HTERT RPE-1 (cell line): ENCODE measurements around the gene CEP164.
"Not testable (repeated sequence)": the region's sequence is repeated elsewhere in the genome, so short reads cannot be mapped to it uniquely, and the experiment has no call there.

Experiments used
- in situ Hi-C: fragments of 300-500 bp; cut with MboI; formaldehyde crosslinking; loops from 4 replicates; pipeline ENCODE4 v1.14.3; 2020; ENCODE audit warnings: low sequenced_read_pairs

The CEP164 gene

DNA sequence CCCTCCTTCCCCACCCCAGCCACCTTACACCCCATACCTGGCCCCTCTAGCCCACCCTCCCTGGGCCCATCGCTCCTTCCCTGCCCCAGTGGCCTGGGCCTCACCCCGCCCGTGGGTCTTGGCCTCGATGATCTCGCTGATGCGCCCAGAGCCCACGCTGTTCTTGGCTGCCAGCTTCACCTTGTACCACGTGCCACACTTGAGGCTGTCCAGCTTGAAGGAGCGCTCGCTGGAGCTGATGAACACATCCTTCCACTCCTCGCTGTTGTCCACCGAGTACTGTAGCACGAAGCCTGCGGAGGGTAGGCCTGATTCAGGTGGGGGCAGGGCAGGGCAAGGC, 110.1 kb downstream of the CEP164 start:
- in situ Hi-C loops, result no loop called here

DNA sequence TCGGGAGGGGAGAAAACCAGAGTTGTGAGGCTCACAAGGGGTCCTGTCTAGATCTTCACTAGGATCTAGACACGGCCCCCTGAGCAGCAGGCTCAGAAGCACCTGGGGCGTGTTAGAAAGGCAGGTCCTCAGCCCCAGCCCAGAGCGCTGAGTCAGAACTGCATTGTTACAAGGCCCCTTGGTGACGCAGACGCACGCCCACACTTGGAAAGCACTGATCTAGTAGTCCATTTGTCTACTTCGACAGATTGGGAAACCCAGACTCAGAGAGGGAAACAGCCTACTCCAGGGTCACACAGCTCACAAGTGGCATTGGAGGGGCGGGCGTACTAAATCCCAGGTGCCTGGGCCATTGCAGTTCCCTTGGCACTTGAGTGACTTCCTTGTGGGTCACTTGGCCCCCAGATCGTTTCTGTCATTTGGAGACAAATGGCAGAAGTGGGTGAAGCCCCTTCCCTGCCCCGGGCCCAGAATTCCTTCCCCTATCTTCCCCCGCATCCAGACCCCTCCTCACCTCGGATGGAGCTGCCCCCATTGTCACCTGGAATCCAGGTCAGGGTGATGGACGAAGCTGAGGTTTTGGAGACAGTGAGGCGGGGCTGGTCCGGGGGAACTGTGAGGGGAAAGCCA, 110.8 kb downstream of the CEP164 start:
- in situ Hi-C loops, result no loop called here

DNA sequence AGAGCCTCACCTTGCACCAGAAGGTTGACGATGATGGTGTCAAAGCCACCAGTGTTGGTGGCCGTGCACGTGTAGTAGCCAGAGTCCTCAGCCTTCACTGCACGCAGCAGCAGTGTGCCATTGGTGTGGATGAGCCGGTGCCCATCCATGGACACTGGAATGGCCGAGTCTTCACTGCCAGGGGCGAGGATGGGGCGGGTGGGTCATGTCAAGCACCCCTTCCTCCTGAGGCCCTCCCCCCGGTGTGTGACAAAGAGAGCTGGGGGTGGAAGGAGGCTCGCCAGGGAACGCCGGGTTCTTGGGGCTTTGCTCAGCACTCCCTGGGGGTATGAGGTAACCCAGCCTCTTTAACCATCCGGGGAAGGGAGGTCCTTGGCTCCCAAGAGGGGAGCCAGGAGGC, 111.6 kb downstream of the CEP164 start:
- in situ Hi-C loops, result no loop called here

DNA sequence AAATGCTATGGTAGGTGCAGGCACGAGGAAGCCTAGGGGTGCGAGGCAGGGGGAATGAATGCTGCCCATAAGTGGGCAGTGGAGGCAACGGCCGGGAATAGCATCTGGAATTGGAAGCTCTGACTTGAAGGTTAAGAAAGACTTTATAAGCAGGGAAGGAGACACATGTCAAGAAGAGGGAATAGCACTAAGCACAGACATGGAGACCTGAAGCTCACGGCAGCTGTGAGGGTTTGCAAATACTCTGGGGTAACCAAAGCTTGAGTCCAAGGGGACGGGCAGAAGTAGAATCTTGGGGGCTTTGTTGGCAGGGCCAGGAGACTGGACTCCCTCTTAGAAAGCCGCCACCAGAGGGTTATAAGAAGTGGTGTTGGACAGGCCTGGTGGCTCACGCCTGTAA, 112.6 kb downstream of the CEP164 start:
- in situ Hi-C loops, result no loop called here

DNA sequence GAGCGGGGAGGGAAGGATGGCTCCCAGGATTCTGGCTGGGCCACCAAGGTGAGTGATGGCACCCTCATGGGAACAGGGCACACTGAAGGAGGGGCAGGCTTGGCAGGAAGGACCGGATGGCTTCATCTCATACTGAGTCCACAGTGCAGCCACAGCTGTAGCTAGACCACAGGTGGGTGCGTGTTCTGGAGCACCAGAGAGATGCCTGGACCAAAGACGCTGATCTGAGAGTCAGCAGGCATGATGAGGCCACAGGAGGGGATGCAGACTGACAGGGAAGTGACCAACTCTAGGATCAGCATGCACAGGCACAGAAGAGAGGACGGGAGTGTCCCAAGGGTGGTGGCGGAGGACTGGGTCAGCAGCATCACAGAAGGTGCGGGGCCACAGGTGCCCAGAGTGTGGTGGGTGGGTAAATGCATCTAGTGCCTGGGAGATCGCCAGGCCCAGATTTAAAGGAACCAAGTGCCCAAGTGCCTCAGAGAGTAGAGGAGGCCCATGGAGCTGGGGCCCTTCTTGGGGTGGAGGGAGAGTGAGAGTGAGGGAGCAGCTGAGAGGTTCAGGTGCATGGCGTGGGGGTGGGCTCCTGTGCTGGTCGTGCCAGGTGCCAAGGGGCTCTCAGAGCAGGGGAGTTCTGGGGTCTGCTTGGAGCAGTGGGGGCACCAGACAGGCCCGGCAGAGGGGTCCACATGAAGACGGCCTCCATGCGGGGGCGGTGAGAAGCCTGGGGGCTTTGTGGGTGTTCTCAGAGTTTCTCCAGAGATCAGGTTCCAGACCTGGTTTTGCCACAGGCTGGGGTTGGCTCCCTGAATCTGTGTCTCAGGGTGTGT, 113.7 kb downstream of the CEP164 start:
- in situ Hi-C loops, result no loop called here

DNA sequence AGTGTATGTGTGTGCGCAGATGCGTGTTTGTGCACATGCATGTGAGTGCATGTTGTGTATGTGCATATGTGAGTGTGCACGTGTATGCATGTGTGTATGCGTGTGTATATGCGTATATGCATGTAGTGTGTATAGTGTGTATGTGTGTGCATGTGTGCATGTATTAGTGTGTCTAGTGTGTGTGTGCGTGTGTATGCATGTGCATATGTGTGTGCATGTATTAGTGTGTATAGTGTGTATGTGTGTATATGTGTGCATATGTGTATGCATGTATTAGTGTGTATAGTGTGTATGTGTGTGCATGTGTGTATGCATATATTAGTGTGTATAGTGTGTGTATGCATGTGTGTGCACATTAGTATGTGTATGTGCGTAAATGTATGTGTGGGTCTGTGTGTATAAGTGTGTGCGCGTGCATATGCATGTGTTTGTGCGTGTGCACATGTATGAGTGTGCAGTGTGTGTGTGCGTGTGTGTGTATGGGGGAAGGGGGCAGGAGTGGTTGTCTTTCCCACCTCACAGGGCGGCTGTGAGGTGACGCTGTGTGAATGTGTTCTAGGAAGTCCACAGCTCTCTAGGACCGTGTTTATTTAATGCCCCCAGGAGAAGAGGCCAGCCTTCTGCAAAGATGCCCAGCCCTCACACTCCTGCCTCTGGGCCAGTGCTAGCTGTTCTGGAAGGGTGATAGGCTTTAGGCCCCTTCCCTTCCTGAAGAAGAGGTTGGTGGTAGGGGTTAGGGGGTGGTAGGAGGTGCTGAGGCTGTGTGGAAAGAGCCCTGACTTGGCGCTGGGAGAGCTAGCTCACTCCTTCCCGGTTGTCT, 114.6 kb downstream of the CEP164 start:
- in situ Hi-C loops, result no loop called here

DNA sequence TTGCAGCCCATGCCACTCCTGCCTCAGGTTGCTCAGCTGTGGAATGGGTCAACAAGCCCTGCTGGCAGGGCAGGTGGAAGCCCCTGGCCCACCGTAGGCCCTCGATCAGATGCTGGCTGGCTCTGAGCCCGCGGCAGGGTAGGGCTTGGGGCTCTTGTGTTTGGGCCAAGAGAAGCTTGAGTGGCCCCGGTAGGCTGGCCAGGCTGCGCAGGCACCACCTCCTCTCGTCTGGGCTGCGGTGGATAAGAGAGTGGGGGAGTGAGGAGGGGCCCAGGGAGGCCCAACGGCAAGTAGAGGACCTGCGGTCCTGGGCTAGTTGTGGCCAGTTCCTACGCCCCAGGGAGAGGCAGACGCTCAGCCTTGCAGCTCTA, 115.2 kb downstream of the CEP164 start:
- in situ Hi-C loops, result no loop called here

DNA sequence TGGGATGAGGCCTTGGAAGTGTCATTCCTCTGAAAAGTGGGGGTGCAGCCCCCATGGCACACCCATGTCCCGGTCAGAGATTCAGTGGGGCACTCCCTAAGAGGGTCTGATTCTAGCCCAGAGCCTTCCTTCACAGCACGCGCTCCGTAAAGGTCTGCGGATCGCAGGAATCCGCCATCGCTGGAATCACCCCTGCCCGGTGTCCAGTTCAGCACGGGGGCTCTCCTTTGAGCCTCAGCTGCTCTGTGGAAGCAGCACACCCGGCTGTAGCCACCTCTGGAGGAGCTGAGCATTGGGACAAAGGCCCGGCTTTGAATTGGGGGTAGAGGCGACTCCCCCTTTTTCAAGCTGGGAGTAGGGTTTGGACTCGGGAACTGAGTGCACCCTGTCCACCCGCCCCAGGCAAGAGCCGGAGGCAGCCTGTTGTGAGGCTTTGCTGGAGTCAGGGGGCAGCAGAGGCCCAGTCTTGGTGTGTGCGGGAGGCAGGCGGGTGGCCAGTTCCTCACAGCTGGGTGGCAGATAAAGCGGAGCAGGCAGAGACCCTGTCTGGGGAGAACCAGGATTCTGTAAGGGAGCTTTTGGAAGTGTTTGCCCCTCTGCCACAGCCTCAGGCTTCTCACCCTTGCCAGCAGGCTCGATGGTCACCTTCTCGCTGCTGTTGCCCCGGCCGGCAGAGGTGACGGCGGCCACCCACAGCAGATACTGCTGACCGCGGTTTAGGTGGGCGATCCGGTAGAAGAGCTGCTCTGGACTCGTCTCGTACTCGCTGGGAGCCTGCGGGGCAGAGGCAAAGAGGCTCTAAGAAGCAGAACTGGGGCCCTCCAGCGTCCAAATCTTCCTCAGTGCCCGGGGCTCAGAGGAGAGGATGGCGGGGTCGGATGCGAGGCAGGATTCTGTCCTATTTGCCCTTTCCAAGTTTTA, 115.9 kb downstream of the CEP164 start:
- in situ Hi-C loops, result no loop called here

DNA sequence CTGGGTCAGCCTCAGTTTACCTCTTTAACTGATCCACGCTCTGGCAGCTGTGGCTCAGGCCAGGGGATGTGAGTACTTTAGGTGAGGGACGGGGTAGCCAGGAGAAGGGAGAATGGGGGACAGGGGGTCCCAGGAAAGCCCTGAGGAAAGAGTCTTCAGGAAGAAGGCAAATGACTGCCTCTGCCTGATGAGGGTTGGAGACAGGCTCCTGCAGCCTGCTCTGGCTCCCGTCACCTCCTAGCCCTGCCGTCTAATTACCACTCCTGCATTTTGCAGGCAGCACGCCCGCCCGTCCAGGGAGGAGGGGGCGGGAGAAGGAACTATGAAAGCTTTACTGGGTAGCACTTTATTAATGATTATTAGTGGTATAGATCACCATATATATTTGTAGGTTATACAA, 116.6 kb downstream of the CEP164 start:
- in situ Hi-C loops, result no loop called here

DNA sequence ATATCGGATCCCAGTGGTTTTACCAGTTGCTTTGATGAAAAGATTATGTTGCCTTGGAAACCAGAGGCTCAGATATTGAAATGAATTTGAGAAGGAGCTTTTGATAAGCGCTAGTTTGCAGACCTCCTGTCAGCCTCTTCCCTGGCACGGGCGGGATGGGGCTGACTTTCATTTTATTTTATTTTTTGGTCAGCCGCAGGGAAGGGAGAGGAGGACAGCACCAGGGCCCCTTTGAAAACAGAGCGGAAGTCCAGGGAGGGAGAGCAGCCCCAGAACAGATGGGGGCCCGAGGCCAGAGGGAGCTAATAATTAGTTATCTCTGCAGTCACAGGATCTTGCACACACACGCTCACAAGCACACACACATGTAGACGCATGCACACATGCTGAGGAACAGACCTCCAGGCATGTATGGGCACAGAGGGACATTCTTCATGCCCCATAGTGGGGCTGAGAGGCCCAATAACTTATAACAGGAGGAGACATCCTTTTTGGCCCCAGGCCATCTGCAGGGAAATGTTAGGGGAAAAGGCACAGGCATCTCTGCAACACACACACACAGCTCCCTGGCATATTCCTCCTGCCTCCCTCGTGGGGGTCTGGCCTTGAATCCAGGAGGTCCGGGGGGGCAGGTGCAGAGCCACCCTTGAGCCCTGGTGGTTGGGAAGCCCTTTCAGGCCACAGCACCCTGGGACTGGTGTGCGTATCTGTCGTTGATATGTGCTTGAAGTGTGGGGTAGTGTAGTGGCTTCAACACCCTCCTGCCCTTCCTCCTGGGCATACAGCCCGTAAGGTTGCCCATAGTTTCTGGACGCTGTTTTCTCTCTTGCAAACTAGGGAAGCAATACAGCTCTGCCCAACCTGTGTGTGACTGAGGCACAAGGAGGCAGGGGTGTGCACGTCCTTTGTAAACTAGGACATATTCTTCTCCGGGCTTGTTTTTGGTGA, 117.3 kb downstream of the CEP164 start:
- in situ Hi-C loops, result no loop called here

DNA sequence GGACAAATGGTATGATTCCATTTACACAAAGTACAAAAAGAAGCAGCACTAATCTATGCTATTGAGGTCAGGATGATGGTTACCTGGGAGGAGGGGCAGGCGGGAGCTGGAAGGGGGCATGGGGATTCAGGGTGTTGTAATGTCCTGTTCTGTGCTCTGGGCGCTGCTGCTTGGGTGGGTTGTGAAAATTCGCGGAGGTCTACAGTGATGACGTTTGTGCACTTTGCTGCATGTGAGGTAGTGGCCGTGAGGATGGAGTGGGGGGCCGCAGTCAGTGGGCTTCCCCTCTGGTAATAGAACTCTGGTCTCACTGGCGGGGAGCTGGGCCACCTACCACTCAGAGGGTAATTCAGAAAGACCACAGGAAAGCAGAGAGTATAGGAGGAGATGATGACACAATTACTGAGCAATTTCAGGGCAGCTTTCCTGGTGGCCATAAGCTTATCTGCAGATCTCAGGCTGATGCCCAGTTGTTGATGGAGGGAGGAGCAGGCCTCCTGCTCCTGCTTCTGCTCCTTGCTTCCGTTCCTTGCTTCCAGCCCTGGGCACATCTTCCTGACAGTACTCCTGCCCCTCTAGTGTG, 121.5 kb downstream of the CEP164 start:
- in situ Hi-C loops, result no loop called here

DNA sequence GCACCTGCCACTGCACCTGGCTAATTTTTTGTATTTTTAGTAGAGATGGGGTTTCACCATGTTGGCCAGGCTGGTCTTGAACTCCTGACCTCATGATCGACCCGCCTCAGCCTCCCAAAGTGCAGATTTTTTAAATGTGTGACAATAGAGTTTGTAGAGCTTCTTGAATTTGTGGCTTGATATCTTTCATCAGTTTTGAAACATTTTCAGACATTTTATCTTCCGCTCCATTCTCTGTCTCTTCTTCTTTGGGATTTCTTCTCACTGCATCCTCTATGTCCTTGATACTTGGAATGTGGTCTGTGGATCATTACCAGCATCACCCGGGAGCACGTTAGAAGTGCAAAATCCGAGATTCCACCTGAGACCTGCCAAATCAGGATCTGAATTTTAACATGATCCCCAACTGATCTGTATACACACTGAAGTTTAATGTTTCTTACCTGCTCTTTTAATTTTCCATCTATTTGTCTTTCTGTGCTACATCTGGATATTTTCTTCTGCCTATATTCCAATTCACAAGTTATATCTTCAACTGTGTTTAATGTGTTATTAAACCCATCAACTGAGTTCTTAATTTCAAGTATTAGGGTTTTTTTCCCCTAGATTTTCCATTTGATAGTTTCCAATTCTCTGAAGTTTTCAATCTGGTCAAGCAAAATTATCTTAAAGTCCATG, 126.4 kb downstream of the CEP164 start:
- in situ Hi-C loops, result no loop called here

DNA sequence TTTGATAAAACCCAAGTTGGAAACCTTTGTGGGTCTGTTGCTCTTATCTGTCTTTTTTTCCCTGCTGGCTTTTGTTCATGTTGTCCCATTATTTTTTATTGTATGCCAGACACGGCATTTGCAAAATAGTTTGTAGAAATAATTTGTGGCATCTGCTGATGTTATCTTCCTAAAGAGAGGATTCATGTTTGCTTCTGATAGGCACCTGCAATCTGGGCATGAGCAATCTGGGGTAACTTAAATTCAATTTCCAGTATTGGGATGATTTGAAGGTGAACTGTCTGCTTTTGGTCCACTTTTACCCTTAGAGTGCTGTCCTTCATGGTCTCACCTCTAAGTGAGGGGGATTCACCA, 126.9 kb downstream of the CEP164 start:
- in situ Hi-C loops, result no loop called here

DNA sequence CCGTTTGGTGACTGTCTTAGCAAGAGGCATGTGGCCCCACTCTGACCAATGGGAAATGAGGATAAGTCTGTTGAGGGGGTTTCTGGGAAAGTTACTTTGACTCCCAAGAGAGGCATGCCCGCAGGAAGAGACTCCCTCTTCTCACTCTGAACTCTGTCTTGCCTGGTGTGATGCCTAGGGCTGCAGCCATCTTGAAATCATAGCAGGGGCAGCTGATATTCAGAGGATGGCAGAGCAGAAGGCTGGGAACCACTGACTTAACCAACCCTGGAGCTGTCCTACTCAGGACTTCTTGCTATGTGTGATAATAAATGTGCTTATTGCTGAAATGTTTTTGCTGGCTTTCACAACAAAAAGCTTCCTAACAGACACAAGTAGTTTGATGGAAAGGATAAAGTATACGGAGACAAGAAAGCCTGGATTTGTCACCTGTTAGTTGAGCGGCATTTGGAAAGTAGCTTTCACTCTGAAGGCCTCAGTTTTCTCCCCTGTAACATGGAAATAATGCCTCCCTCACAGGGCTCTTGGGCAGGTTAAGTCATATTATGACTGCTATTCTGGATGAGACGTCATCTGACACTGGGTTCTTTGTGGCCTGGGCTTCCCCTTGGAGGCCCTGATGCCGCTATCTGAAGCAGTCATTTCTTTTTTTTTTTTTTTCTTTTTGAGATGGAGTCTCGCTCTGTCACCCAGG, 128.5 kb downstream of the CEP164 start:
- in situ Hi-C loops, result no loop called here

DNA sequence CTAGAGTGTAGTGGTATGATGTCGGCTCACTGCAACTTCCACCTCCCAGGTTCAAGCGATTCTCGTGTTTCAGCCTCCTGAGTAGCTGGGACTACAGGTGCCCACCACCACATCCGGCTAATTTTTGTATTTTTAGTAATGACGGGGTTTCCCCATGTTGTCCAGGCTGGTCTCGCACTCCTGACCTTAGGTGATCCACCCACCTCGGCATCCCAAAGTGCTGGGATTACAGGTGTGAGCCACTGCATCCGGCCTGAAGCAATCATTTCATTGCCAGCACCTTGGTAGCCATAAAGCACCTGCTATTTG, 129.0 kb downstream of the CEP164 start:
- in situ Hi-C loops, result not testable (repeated sequence)

DNA sequence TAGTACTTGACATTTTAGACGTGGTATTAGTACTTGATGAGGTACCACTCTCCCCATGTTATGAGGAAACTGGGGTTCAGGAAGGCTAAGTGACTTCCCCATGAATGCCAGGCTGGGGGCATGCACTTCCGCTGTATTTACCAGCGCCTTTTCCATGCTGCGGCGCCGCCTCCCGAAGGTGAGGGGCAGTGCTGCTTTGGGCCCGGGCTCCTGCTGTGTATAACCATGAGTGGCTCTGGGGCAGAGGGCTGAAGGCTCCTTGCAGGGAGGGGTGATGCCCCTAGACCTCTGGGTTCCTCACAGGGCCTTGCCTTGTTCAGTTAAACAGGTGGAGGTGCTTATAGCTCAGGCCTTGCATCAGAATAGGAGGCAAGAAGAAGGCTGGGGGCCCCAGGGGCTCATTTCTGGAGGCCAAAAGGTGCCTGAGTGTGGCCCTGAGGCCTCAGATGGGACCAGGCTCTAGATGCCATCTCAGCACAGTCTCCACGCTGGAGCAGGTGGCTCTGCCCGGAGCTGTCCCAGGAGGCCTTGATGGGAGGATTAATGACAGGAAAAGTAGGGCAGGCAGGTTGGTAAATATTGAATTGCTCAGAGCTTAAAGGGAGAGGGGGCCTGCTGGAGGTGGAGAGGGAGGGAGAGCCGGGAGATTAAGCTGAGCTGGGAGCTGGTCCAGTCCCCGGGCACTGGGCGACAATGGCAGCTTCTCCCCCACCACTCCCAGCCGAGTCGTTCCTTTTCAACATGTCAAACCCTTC, 129.6 kb downstream of the CEP164 start:
- in situ Hi-C loops, result no loop called here

DNA sequence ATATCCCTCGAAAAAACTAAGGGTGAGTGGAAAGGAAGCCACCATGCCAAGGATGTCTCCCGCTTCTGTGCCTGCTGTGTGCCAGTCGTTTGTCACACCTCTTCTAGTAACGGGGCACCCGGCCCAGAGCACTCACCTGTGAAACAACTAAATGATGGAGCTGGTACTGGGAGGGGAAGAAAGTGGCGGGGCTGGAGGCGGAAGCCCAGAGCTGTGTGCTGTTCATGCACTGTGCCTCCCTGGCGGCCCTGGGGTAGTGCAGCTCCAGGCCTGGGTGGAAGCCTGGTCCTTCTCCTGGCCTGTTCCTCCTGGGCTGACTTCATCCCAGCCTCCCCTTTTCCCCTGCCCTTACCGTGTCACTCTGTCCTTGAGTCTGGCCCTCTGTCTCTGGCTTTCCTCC, 130.2 kb downstream of the CEP164 start:
- in situ Hi-C loops, result no loop called here
